Activated CD4-positive, alpha-beta T cell treated with anti-CD3 and anti-CD28 coated beads for 24 hours (primary cell): ENCODE measurements around the gene NUDT16L1.
A peak's percentile ranks its signal among the peaks of the same experiment; 100 is the strongest.
"Not testable (repeated sequence)": the region's sequence is repeated elsewhere in the genome, so short reads cannot be mapped to it uniquely, and the experiment has no call there.

Experiments
- DNase-seq, 2 donors: peaks; one replicate each; pipeline ENCODE4 v3.0.0-alpha.2; 2020; ENCODE audit warnings: low read depth in 2 of 2

The NUDT16L1 gene

GRCh38 chr16:4718466-4718865 lies 25.1 kb downstream of the NUDT16L1 start:
- no peak for DNase-seq

GRCh38 chr16:4723071-4723767 lies 29.9 kb downstream of the NUDT16L1 start:
- DNase-seq, result no peak

- DNase-seq, result no peak
These were observed 31.4 kb downstream of the NUDT16L1 start for GRCh38 chr16:4724661-4725270.

GRCh38 chr16:4726616-4727015 lies 33.3 kb downstream of the NUDT16L1 start:
- DNase-seq, result no peak

- no peak for DNase-seq
These were observed 35.3 kb downstream of the NUDT16L1 start for GRCh38 chr16:4728676-4729075.

GRCh38 chr16:4729876-4730275 lies 36.5 kb downstream of the NUDT16L1 start:
- no peak for DNase-seq

- DNase-seq, result no peak
These were observed 39.9 kb downstream of the NUDT16L1 start for GRCh38 chr16:4733211-4733742.

GRCh38 chr16:4733747-4734062 lies 40.3 kb downstream of the NUDT16L1 start:
- no peak for DNase-seq

- peak; percentile 65 to 67 for DNase-seq
These were observed 40.8 kb downstream of the NUDT16L1 start, which contains the start of the genes ANKS3 and DNAAF8 for GRCh38 chr16:4734063-4734729. Gene ANKS3 (minus strand): TSS chr16:4734271. CDS start chr16:4730149, 4,122 bp downstream. Gene DNAAF8 (plus strand): TSS chr16:4734537. CDS start chr16:4736515, 1,978 bp downstream.

GRCh38 chr16:4734730-4735535 lies 41.6 kb downstream of the NUDT16L1 start:
- DNase-seq, result peak; percentile 92 to 93

- DNase-seq, result no peak
These were observed 43.2 kb downstream of the NUDT16L1 start for GRCh38 chr16:4736546-4736945.

GRCh38 chr16:4737545-4737944 lies 44.2 kb downstream of the NUDT16L1 start:
- DNase-seq, result no peak

GRCh38 chr16:4738370-4738769 lies 45.0 kb downstream of the NUDT16L1 start:
- not testable (repeated sequence) for DNase-seq

- no peak for DNase-seq
These were observed 50.0 kb downstream of the NUDT16L1 start for GRCh38 chr16:4743226-4743878.

GRCh38 chr16:4744555-4745273 lies 51.4 kb downstream of the NUDT16L1 start:
- no peak for DNase-seq

- no peak for DNase-seq
These were observed 51.9 kb downstream of the NUDT16L1 start for GRCh38 chr16:4745274-4745569.
